AG10803 (cell line): ENCODE results near the gene SMARCC2.
"Not testable (repeated sequence)": the region's sequence is repeated elsewhere in the genome, so short reads cannot be mapped to it uniquely, and the experiment has no call there.

ENCODE experiments used
- DNase-seq: peaks from one replicate; pipeline ENCODE4 v3.0.0; 2010; ENCODE audit warnings: low read depth
- H3K4me3 ChIP-seq: 2 replicates; pipeline ENCODE4 v1.5.1; 2011; ENCODE audit warnings: mild to moderate bottlenecking, low read length, control low read depth
- CTCF ChIP-seq: conservative IDR thresholded peaks from 2 replicates; pipeline ENCODE4 v1.5.1; 2011; ENCODE audit warnings: mild to moderate bottlenecking, low read length, control low read depth, inconsistent platforms

SMARCC2 gene

GRCh38 chr12:56118688-56119357 is 70.5 kb downstream of the SMARCC2 start:
- TF ChIP-seq CTCF, result no peak; the same call in 1 of the 2 replicates
- no peak for DNase-seq
- peak overlapping the region; percentile 90 for H3K4me3 ChIP-seq

- TF ChIP-seq CTCF, result peak; percentile 51
- DNase-seq, result peak; percentile 99
- peak within 1 kb of the TSS; percentile 90 for H3K4me3 ChIP-seq
Observed at GRCh38 chr12:56117778-56118687, 71.2 kb downstream of the SMARCC2 start, which contains the start of gene ZC3H10. TSS of gene ZC3H10 (plus strand) at chr12:56118266. CDS start at chr12:56120563, 2,297 bp downstream.

- DNase-seq, result not testable (repeated sequence)
- peak overlapping the region; percentile 88 for H3K4me3 ChIP-seq
Observed at GRCh38 chr12:56117082-56117706, 72.1 kb downstream of the SMARCC2 start.

- DNase-seq, result peak; percentile 89
- peak within 1 kb of the TSS; percentile 88 for H3K4me3 ChIP-seq
- TF ChIP-seq CTCF, result no peak
Observed at GRCh38 chr12:56116267-56117081, 72.8 kb downstream of the SMARCC2 start, which contains the start of gene RPL41. TSS of gene RPL41 (plus strand) at chr12:56116633.

- peak; percentile 17 for DNase-seq
Observed at GRCh38 chr12:56115329-56115728, 74.0 kb downstream of the SMARCC2 start.

GRCh38 chr12:56114084-56114483 is 75.2 kb downstream of the SMARCC2 start:
- no peak for TF ChIP-seq CTCF
- no peak for DNase-seq
- no peak overlapping the region for H3K4me3 ChIP-seq

More at GRCh38 chr12:56115329-56115728, 74.0 kb downstream of the SMARCC2 start:
- peak overlapping the region; percentile 88 for H3K4me3 ChIP-seq
- no peak for TF ChIP-seq CTCF
